HG03159 (cell line): ENCODE measurements around the gene FBXO17.

Source experiments
- ATAC-seq: cut with Tn5 transposase; IDR thresholded peaks from one replicate; pipeline ENCODE4 v1.9.1; 2021; ENCODE audit warnings: mild to moderate bottlenecking, moderate library complexity; ENCODE audit not compliant: unreplicated experiment

The FBXO17 gene

DNA sequence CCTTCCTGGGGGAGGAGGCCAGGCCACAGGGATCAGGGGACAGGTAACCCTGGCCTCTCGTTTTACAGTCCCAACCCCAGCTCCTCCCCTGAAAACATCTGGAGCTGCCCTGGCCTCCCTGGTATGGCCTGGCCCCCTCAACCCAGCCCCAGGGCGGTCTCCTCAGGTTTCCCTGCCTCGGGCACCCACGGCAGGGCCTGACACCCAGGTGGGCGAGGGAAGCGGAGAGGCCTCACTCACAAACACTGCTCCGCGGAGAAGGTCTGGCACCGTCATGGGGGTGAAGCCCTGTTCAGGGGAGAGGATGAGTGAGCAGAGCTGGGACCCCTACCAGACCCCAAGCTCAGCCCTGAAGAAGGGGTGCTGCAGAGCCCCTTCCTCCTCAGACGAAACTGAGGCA, 57.0 kb downstream of the FBXO17 start:
- ATAC-seq = no peak

- no peak for ATAC-seq
Measured at GRCh38 chr19:38917921-38918491, 57.5 kb downstream of the FBXO17 start.

GRCh38 chr19:38917516-38917915, 58.0 kb downstream of the FBXO17 start:
- ATAC-seq = no peak

DNA sequence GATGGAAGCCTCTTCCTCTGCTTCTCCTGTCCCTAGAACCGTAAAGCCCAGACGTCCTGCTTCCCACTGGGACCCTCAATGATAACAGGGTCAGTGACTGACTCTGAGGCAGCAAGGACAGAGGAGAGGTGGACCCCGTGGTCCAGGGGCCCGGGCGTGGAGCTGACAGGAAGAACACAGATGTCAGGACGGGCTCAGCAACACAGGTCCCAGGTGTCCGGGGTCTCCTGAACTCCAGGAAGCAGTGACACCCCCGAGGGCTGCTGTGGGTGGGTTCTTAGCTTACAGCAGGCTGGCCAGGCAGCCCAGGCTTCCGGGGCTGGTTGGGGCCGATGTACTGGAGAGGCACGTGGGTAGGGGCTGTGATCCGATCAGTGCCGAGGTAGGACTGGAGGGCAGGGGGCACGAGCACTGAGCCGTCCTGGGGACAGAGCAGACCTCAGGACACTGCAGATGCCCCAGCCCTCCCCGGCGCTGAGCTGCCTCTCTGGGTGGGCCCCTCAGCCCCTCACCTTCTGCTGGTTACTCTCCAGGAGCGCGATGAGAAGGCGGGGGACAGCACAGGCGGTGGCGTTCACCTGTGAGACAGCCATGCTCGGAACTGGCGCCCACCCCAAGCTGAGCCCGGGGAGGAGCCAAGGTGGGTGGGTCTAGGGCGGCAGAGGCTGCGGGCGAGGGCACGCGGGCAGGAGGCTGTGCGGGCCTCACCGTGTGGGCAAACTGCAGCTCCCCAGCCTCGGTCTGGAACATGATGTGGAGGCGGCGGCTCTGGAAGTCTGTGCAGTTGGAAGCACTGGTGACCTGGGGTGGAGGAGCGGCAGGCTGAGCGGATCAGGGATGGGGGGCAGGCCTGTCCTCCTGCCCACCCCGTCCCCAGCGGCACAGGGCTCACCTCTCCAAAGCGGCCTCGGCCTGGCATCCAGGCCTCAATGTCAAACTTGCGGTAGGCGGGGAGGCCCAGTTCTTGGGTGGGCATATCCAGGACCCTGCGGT, 59.9 kb downstream of the FBXO17 start:
- no peak for ATAC-seq

GRCh38 chr19:38913958-38914357, 61.6 kb downstream of the FBXO17 start:
- ATAC-seq = no peak

DNA sequence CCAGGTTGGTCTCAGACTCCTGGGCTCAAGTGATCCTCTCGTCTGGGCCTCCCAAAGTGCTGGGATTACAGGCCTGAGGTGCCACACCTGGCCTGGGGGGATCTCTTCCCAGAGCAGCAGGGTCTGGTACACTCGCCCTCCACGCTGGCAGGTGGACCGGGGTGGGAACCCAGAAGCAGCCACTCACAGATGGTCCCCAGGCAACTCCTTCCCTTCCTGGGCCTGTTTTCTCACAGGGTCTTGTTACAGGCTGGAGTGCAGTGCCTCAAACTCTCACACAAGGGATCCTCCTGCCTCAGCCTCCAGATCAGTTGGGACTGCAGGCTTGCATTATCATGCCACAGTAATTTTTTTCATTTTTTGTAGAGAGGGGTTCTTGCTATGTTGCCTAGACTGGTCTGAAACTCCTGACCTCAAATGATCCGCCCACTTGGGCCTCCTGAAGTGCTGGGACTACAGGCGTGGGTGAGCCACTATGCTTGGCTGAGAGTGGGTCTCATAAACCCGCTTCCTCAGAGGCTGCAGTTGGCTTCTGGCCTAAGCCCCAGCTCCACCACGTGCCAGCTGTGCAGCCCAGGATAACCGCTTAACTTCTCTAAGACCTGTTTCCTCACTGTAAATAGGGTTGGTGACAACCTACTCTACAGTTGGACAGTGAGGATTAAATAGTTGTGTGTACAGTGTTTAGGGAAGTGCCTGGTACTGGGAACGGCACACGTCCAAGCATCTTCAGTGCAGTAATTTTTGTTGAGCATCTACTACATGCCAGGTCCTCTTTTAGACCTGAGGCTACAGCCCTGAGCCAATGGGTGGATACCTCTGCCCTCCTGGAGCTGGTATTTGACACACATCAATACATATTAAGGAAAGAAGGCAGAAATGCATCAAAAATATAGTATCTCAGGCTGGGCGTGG, 62.7 kb downstream of the FBXO17 start:
- ATAC-seq = no peak

GRCh38 chr19:38911388-38912001, 64.0 kb downstream of the FBXO17 start:
- no peak for ATAC-seq

DNA sequence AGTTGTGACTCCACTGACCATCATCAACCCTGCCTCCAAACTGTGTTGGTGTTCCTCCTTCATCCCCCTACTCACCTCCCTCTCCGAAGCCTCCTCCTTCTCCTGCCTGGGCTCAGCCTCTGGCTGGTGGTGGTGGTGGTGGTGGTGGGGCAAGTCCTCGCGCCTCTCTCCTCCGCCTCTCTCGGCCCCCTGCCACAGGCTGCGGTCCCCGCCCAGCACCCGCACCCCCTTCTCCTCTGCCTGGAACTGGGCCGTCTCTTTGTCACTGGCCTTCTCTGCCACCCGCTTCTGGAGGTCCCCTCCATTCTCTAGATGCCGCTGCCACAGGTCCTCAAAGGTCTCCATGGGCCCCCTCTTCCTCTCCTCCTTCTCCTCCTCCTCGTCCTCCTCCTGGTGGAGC, 65.1 kb downstream of the FBXO17 start:
- no peak for ATAC-seq

GRCh38 chr19:38908911-38909310, 66.6 kb downstream of the FBXO17 start:
- no peak for ATAC-seq

DNA sequence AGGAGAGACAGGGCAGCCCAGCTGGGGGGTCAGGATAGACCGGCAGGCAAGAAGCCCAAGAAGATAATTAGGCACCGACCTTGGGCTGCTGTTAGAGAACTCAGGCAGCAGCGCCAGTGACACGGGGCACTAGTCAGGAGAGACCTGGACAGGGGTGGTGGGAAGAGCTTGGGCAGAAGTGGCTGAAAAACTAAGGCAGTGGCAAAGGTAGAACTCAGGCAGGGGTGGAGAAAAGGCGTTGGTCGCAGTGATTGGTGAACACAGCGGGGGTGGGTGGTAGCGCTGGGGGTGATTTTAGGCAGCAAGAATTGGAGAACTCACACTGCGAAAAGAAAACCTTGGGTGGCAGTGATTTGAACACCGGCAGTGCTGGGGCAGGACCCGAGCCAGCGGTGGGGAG, 67.9 kb downstream of the FBXO17 start:
- no peak for ATAC-seq

DNA sequence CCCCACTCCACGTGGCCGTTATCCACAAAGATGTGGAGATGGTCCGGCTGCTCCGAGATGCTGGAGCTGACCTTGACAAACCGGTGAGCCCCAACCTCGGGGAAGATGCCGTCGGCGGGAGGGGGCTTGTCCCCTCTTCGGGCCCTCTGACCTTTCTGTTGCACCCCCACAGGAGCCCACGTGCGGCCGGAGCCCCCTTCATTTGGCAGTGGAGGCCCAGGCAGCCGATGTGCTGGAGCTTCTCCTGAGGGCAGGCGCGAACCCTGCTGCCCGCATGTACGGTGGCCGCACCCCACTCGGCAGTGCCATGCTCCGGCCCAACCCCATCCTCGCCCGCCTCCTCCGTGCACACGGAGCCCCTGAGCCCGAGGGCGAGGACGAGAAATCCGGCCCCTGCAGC, 68.3 kb downstream of the FBXO17 start:
- ATAC-seq = no peak

- no peak for ATAC-seq
Measured at GRCh38 chr19:38905620-38906019, 69.9 kb downstream of the FBXO17 start.

DNA sequence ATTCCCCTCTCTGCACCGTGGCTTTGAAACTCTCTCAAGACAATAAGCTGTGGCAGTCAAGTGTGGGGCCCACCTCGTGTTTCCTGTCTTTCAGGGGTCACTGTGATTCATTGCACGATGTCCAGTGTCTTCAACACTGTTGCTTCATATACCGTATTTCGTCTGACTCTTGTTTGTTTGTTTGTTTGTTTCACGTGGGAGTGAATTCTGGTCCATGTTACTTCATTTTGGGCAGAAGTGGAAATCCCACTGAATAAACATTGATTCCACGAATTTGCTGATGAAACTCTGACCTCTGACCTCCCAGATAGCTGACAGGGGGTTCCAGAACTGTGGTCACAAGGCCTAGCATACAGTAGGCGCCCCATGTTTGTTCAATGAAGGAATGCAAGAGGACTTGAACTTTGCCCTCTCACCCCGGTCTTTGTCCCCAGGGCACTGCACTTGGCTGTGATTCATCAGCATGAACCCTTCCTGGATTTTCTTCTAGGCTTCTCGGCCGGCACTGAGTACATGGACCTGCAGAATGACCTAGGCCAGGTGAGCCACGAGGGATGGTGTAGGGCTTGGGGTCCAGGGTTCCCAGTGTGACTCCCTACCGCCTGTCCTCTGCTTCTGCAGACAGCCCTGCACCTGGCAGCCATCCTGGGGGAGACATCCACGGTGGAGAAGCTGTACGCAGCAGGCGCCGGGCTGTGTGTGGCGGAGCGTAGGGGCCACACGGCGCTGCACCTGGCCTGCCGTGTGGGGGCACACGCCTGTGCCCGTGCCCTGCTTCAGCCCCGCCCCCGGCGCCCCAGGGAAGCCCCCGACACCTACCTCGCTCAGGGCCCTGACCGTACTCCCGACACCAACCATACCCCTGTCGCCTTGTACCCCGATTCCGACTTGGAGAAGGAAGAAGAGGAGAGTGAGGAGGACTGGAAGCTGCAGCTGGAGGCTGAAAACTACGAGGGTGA, 70.7 kb downstream of the FBXO17 start:
- no peak for ATAC-seq

- ATAC-seq = no peak
Measured at GRCh38 chr19:38901683-38902082, 73.9 kb downstream of the FBXO17 start.

DNA sequence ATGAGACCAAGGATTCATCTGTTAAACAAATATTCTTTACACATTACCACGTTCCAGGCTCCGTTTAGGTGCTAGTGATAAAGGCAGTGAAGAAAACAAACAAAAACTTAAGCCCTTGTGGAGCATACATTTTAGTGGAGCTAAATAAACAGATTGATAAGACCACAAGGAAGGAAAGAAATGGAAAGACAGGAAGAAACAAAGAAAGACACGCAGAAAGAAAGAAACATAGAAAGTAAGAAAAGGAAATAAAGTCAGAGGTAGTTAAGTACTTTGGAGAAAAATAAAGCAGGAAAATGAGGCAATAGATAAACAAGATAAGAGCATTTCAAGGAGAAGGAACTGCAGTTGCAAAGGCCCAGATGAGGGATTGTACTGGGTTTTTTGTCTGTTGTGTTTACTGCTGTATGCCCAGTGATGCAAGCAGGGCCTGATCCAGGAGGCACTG, 74.8 kb downstream of the FBXO17 start:
- no peak for ATAC-seq

DNA sequence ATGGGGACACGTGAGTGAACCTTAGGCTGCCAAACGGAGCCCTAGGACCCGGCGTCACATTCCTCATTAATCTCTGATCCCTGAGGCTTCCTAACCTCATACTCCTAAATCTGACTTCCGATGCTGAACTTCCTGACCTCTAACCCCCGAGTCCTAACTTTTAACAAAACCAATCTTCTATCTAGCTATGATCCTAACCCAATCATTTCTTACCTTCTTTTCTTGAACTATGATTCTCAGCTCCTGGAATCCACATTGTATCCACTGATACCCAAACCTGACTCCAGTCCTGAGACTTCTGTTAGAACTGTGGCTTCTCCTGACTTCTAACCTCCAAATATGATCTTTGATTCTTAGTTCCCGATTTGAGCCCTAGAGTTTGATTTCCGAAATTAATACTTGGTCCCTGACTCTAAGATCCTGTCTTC, 75.3 kb downstream of the FBXO17 start:
- no peak for ATAC-seq

- peak; percentile 87 for ATAC-seq
Measured at GRCh38 chr19:38899447-38900201, 75.9 kb downstream of the FBXO17 start, which contains the start of the genes NFKBIB and SIRT2. Gene NFKBIB, plus strand, starts transcription at chr19:38899969. Its CDS starts 64 bp downstream, at chr19:38900033. Gene SIRT2, minus strand, starts transcription at chr19:38899618. Its CDS starts 97 bp downstream, at chr19:38899521.

GRCh38 chr19:38898788-38899446, 76.6 kb downstream of the FBXO17 start:
- ATAC-seq = peak; percentile 1
